Measurements from ENCODE around the gene CTPS2. TPM values are rescaled to one million over a fixed set of nuclear protein-coding genes. Genes with fewer than 3 reads are reported as not detected.
"Not testable (repeated sequence)": the region's sequence is repeated elsewhere in the genome, so short reads cannot be mapped to it uniquely, and the experiment has no call there.

CTPS2 gene
- total RNA-seq, 1 donor from 2014 or later: 26.1 TPM

- no peaks in the 10 kb centered on the region for H3K9me3 Mint-ChIP-seq (ENCODE audit: low read depth)
- no peak overlapping the region for H3K27ac Mint-ChIP-seq (ENCODE audit: unreplicated experiment)
- H3K27me3 Mint-ChIP-seq (ENCODE audit: low read depth): no peaks in the 10 kb centered on the region
- H3K36me3 Mint-ChIP-seq (ENCODE audit: low read depth): peaks cover 14% of the 10 kb centered on the region
- TF ChIP-seq CTCF (IDR thresholded peaks at IDR 0.05): no peak
- H3K4me3 Mint-ChIP-seq (ENCODE audit: unreplicated experiment): no peak overlapping the region
- DNase-seq (ENCODE audit: low spot score): no peak
- peaks cover 13% of the 10 kb centered on the region for H3K4me1 Mint-ChIP-seq (ENCODE audit: low read depth)
Measured at GRCh38 chrX:16635596-16635995, 76.9 kb downstream of the CTPS2 start.

GRCh38 chrX:16635040-16635439 lies 77.4 kb downstream of the CTPS2 start:
- H3K36me3 Mint-ChIP-seq (ENCODE audit: low read depth): peaks cover 11% of the 10 kb centered on the region
- no peak overlapping the region for H3K4me3 Mint-ChIP-seq (ENCODE audit: unreplicated experiment)
- DNase-seq (ENCODE audit: low spot score): no peak

GRCh38 chrX:16633754-16634153 lies 78.7 kb downstream of the CTPS2 start:
- Mint-ChIP-seq H3K9me3 (ENCODE audit: low read depth) (no peaks in the 10 kb centered on the region), H3K27me3 (ENCODE audit: low read depth) (no peaks in the 10 kb centered on the region), H3K36me3 (ENCODE audit: low read depth) (peaks cover 10% of the 10 kb centered on the region), H3K4me3 (ENCODE audit: unreplicated experiment) (no peak overlapping the region), H3K27ac (ENCODE audit: unreplicated experiment) (peak overlapping the region; percentile 76), H3K4me1 (ENCODE audit: low read depth) (peaks cover 25% of the 10 kb centered on the region)
- TF ChIP-seq CTCF (IDR thresholded peaks at IDR 0.05): no peak
- DNase-seq (ENCODE audit: low spot score): no peak

More at GRCh38 chrX:16635040-16635439, 77.4 kb downstream of the CTPS2 start:
- TF ChIP-seq CTCF (IDR thresholded peaks at IDR 0.05): no peak
- Mint-ChIP-seq H3K27me3 (ENCODE audit: low read depth) (no peaks in the 10 kb centered on the region), H3K9me3 (ENCODE audit: low read depth) (no peaks in the 10 kb centered on the region), H3K4me1 (ENCODE audit: low read depth) (peaks cover 13% of the 10 kb centered on the region), H3K27ac (ENCODE audit: unreplicated experiment) (no peak overlapping the region)

- peaks cover 13% of the 10 kb centered on the region for H3K36me3 Mint-ChIP-seq (ENCODE audit: low read depth)
- H3K27ac Mint-ChIP-seq (ENCODE audit: unreplicated experiment): no peak overlapping the region
- H3K4me3 Mint-ChIP-seq (ENCODE audit: unreplicated experiment): no peak overlapping the region
- DNase-seq (ENCODE audit: low spot score): no peak
- H3K27me3 Mint-ChIP-seq (ENCODE audit: low read depth): no peaks in the 10 kb centered on the region
- no peaks in the 10 kb centered on the region for H3K9me3 Mint-ChIP-seq (ENCODE audit: low read depth)
- peaks cover 29% of the 10 kb centered on the region for H3K4me1 Mint-ChIP-seq (ENCODE audit: low read depth)
- TF ChIP-seq CTCF (IDR thresholded peaks at IDR 0.05): no peak
Measured at GRCh38 chrX:16629909-16630308, 82.6 kb downstream of the CTPS2 start.

GRCh38 chrX:16628946-16629595 lies 83.4 kb downstream of the CTPS2 start:
- no peak overlapping the region for H3K4me3 Mint-ChIP-seq (ENCODE audit: unreplicated experiment)
- no peaks in the 10 kb centered on the region for H3K9me3 Mint-ChIP-seq (ENCODE audit: low read depth)
- no peak for TF ChIP-seq CTCF (IDR thresholded peaks at IDR 0.05)
- H3K36me3 Mint-ChIP-seq (ENCODE audit: low read depth): peaks cover 13% of the 10 kb centered on the region
- DNase-seq (ENCODE audit: low spot score): no peak
- no peak overlapping the region for H3K27ac Mint-ChIP-seq (ENCODE audit: unreplicated experiment)
- no peaks in the 10 kb centered on the region for H3K27me3 Mint-ChIP-seq (ENCODE audit: low read depth)
- H3K4me1 Mint-ChIP-seq (ENCODE audit: low read depth): peaks cover 26% of the 10 kb centered on the region

GRCh38 chrX:16628511-16628910 lies 84.0 kb downstream of the CTPS2 start:
- not testable (repeated sequence) for H3K9me3 Mint-ChIP-seq (ENCODE audit: low read depth); H3K4me3 Mint-ChIP-seq (ENCODE audit: unreplicated experiment); H3K27me3 Mint-ChIP-seq (ENCODE audit: low read depth); DNase-seq (ENCODE audit: low spot score); H3K27ac Mint-ChIP-seq (ENCODE audit: unreplicated experiment)
- H3K4me1 Mint-ChIP-seq (ENCODE audit: low read depth): peaks cover 20% of the 10 kb centered on the region
- peaks cover 13% of the 10 kb centered on the region for H3K36me3 Mint-ChIP-seq (ENCODE audit: low read depth)
